ENCODE data around the gene SLC25A45. TPM values are rescaled to one million over a fixed set of nuclear protein-coding genes. Genes with fewer than 3 reads are reported as not detected.

The SLC25A45 gene
- polyA plus RNA-seq, 2 of the 4 experiments (the other 2 are of a cell fraction): 3.1 to 8.1 TPM

DNA sequence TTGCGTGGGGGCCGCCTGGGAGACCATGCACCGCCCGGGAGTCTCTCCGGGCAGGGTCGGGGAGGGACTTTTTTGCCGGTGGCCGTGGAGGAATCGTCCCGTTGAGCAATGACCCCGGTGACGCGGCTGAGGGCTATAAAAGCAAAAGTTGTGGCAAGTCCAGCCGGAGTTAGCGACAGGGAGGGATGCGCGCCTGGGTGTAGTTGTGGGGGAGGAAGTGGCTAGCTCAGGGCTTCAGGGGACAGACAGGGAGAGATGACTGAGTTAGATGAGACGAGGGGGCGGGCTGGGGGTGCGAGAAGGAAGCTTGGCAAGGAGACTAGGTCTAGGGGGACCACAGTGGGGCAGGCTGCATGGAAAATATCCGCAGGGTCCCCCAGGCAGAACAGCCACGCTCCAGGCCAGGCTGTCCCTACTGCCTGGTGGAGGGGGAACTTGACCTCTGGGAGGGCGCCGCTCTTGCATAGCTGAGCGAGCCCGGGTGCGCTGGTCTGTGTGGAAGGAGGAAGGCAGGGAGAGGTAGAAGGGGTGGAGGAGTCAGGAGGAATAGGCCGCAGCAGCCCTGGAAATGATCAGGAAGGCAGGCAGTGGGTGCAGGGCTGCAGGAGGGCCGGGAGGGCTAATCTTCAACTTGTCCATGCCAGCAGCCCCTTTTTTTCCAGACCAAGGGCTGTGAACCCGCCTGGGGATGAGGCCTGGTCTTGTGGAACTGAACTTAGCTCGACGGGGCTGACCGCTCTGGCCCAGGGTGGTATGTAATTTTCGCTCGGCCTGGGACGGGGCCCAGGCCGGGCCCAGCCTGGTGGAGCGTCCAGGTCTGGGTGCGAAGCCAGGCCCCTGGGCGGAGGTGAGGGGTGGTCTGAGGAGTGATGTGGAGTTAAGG lies 40.4 kb upstream of the SLC25A45 start, which contains the start of gene NEAT1 (continued):
- no peak; the same call in 1 of the 2 replicates for TF ChIP-seq CBX2 (IDR thresholded peaks at IDR 0.05; ENCODE audit: borderline replicate concordance, low read depth)
- TF ChIP-seq FOXS1 (CRISPR knock-in tag; IDR thresholded peaks at IDR 0.05): peak; percentile 41
- no peak for TF ChIP-seq FOSL2 (IDR thresholded peaks at IDR 0.05)
- peak; percentile 92 for TF ChIP-seq FOSL2 (CRISPR knock-in tag; IDR thresholded peaks at IDR 0.05)
- peak; percentile 70 for TF ChIP-seq ESRRA (IDR thresholded peaks at IDR 0.05; ENCODE audit: borderline replicate concordance, low read length)
- 0 out of 2 replicates have a peak, but pooled peaks have one; percentile 23 for TF ChIP-seq KDM5A (IDR thresholded peaks at IDR 0.05)
- TF ChIP-seq ZC3H11A (IDR thresholded peaks at IDR 0.05): no peak
- TF ChIP-seq RNF2 (IDR thresholded peaks at IDR 0.05; ENCODE audit: borderline replicate concordance, low read depth): no peak
- peak; percentile 51; the same call in 1 of the 2 replicates for TF ChIP-seq HOXB13 (CRISPR knock-in tag; IDR thresholded peaks at IDR 0.05; ENCODE audit: low read depth)
- peak; percentile 100 for TF ChIP-seq TFCP2L1 (CRISPR knock-in tag; IDR thresholded peaks at IDR 0.05)
- TF ChIP-seq SREBF2 (IDR thresholded peaks at IDR 0.05): no peak
- TF ChIP-seq, protein P1, sequence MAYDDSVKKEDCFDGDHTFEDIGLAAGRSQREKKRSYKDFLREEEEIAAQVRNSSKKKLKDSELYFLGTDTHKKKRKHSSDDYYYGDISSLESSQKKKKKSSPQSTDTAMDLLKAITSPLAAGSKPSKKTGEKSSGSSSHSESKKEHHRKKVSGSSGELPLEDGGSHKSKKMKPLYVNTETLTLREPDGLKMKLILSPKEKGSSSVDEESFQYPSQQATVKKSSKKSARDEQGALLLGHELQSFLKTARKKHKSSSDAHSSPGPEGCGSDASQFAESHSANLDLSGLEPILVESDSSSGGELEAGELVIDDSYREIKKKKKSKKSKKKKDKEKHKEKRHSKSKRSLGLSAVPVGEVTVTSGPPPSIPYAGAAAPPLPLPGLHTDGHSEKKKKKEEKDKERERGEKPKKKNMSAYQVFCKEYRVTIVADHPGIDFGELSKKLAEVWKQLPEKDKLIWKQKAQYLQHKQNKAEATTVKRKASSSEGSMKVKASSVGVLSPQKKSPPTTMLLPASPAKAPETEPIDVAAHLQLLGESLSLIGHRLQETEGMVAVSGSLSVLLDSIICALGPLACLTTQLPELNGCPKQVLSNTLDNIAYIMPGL (CRISPR knock-in tag; IDR thresholded peaks at IDR 0.05; ENCODE audit: borderline replicate concordance): peak; percentile 100

DNA sequence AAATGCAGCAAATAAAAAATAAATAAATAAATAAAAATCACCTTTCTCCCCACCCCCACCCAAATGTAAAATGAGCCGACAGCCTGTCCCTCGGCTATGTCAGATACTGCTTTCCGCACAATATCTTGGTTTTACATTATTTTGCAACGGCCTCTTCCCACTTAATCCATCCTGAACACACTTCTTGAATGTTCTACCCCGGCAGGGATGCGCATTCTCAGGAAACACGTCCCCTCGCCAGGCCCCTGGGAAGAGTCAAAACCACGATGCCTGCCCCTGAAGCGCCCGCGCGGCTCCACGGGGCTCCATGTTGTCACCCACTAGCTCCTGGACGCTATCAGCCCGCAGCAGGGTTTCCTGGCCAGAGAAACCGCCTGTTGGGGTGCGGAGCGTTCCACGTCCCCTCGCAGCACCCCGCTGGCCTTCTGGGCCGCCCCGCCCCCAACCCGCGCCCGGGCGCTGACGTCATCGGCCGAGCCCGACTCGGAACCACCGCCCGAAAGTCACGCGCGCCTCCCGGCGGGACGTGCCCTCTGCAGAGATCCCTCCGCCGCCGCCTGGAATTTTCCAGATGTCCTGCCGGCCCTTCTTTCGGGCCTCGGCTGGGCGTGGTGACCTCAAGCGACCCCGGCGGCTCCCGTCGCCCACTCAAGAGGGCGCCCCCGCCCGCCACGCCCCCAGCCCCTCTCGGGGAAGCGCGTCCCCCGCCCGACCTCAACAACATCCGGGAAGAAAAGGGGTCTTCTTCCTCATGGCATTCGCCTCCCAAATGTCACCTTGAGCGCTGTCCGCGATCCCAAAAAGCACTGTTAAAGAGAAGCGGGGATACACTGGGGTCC lies 39.6 kb upstream of the SLC25A45 start:
- ChIA-PET CTCF (interaction anchor here (1.3 to 17.0 kb wide), 6 partner anchors 10 to 89 kb away, joined by 3 to 208 read pairs (median 4); partner anchors contain the start of genes FRMD8 and SLC25A45), POLR2A (interaction anchor here (0.5 to 17.5 kb wide), 32 partner anchors 4 to 643 kb away, joined by 3 to 756 read pairs (median 6); partner anchors contain the start of genes DPF2, FRMD8, MALAT1 and NEAT1)
- no peaks in the 10 kb centered on the region for H3K9me3 ChIP-seq
- peak overlapping the region; percentile 97 to 100 for H3K27ac ChIP-seq
- peak; percentile 2 to 4; a peak in 4 of 6 replicates for ATAC-seq
- H3K4me1 ChIP-seq: peaks cover 38% of the 10 kb centered on the region
- 1% methylated on average over 25 of the region's 68 CpGs for WGBS (ENCODE audit: missing lambda C conversion rate)
- DNase-seq (ENCODE audit: low read depth in 1 of 2, low spot score in 1 of 2): peak in 1 of 2 experiments; percentile 99
- peak overlapping the region; percentile 95 for H3K4me3 ChIP-seq
- FAIRE-seq: no peak
- peak overlapping the region; percentile 89 for H3K4me2 ChIP-seq
- TF ChIP-seq TP53 (CRISPR knock-in tag; IDR thresholded peaks at IDR 0.05): peak; percentile 74; the same call in 1 of the 2 replicates
- TF ChIP-seq KDM1A (IDR thresholded peaks at IDR 0.05; ENCODE audit: low read depth): no peak
- TF ChIP-seq, protein P2, sequence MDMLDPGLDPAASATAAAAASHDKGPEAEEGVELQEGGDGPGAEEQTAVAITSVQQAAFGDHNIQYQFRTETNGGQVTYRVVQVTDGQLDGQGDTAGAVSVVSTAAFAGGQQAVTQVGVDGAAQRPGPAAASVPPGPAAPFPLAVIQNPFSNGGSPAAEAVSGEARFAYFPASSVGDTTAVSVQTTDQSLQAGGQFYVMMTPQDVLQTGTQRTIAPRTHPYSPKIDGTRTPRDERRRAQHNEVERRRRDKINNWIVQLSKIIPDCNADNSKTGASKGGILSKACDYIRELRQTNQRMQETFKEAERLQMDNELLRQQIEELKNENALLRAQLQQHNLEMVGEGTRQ (IDR thresholded peaks at IDR 0.05): no peak
- TF ChIP-seq, protein P3, sequence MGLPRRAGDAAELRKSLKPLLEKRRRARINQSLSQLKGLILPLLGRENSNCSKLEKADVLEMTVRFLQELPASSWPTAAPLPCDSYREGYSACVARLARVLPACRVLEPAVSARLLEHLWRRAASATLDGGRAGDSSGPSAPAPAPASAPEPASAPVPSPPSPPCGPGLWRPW (IDR thresholded peaks at IDR 0.05): no peak
- TF ChIP-seq, protein P4, sequence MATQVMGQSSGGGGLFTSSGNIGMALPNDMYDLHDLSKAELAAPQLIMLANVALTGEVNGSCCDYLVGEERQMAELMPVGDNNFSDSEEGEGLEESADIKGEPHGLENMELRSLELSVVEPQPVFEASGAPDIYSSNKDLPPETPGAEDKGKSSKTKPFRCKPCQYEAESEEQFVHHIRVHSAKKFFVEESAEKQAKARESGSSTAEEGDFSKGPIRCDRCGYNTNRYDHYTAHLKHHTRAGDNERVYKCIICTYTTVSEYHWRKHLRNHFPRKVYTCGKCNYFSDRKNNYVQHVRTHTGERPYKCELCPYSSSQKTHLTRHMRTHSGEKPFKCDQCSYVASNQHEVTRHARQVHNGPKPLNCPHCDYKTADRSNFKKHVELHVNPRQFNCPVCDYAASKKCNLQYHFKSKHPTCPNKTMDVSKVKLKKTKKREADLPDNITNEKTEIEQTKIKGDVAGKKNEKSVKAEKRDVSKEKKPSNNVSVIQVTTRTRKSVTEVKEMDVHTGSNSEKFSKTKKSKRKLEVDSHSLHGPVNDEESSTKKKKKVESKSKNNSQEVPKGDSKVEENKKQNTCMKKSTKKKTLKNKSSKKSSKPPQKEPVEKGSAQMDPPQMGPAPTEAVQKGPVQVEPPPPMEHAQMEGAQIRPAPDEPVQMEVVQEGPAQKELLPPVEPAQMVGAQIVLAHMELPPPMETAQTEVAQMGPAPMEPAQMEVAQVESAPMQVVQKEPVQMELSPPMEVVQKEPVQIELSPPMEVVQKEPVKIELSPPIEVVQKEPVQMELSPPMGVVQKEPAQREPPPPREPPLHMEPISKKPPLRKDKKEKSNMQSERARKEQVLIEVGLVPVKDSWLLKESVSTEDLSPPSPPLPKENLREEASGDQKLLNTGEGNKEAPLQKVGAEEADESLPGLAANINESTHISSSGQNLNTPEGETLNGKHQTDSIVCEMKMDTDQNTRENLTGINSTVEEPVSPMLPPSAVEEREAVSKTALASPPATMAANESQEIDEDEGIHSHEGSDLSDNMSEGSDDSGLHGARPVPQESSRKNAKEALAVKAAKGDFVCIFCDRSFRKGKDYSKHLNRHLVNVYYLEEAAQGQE (IDR thresholded peaks at IDR 0.05): no peak; the same call in none of the 2 replicates
- TF ChIP-seq, protein P5, sequence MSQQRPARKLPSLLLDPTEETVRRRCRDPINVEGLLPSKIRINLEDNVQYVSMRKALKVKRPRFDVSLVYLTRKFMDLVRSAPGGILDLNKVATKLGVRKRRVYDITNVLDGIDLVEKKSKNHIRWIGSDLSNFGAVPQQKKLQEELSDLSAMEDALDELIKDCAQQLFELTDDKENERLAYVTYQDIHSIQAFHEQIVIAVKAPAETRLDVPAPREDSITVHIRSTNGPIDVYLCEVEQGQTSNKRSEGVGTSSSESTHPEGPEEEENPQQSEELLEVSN (IDR thresholded peaks at IDR 0.05; ENCODE audit: borderline replicate concordance, low read depth): no peak; the same call in 1 of the 2 replicates
- TF ChIP-seq MYC (IDR thresholded peaks at IDR 0.05; ENCODE audit: borderline replicate concordance, low read length): peak; percentile 65; the same call in 1 of the 2 replicates
- no peak for TF ChIP-seq NPAS2 (CRISPR knock-in tag; IDR thresholded peaks at IDR 0.05; ENCODE audit: borderline replicate concordance)
- no peak for TF ChIP-seq SMC3 (IDR thresholded peaks at IDR 0.05)
- no peak for TF ChIP-seq HOXA7 (CRISPR knock-in tag; IDR thresholded peaks at IDR 0.05)
- TF ChIP-seq FOSB (CRISPR knock-in tag; IDR thresholded peaks at IDR 0.05): no peak; the same call in 1 of the 2 replicates
- no peak for TF ChIP-seq KDM5A (IDR thresholded peaks at IDR 0.05)
- TF ChIP-seq ZSCAN20 (CRISPR knock-in tag; IDR thresholded peaks at IDR 0.05): no peak
- TF ChIP-seq EHF (CRISPR knock-in tag; IDR thresholded peaks at IDR 0.05): no peak; the same call in 1 of the 2 replicates
- no peak; a peak in 1 of 4 replicates for TF ChIP-seq CEBPB (IDR thresholded peaks at IDR 0.05)
- TF ChIP-seq PHF8 (IDR thresholded peaks at IDR 0.05; ENCODE audit: borderline replicate concordance, low read depth): 0 out of 2 replicates have a peak, but pooled peaks have one; percentile 2
- no peak; a peak in 1 of 5 replicates for TF ChIP-seq RAD21 (conservative IDR thresholded peaks at IDR 0.05 in 1 of 2, IDR thresholded peaks at IDR 0.05 in 1 of 2)
- no peak for TF ChIP-seq ZC3H11A (IDR thresholded peaks at IDR 0.05)

All from A549 (cell line).